Lower leg skin (tissue), 3 donors: ENCODE measurements around the gene SLC37A2.

ENCODE experiments used
- CTCF ChIP-seq, 3 donors: fragments of 450-650 bp; IDR thresholded peaks; one replicate each; pipeline ENCODE4 v1.5.1; 2016; ENCODE audit warnings: antibody characterized with exemption in 3 of 3, mild to moderate bottlenecking in 3 of 3, moderate library complexity in 2 of 3
- POLR2A ChIP-seq, 2 donors: fragments of 450-650 bp; IDR thresholded peaks; one replicate each; pipeline ENCODE4 v1.6.1; 2016 to 2017; ENCODE audit warnings: antibody characterized with exemption in 2 of 2, mild to moderate bottlenecking in 1 of 2, moderate library complexity in 1 of 2

- TF ChIP-seq POLR2A (IDR thresholded peaks at IDR 0.05) (no peak), CTCF (IDR thresholded peaks at IDR 0.05) (no peak)
These were observed 21.7 kb downstream of the SLC37A2 start for GRCh38 chr11:125084761-125085231.
